ENCODE data around the gene COLEC12.
A peak's percentile ranks its signal among the peaks of the same experiment; 100 is the strongest.

Gene COLEC12

GRCh38 chr18:362311-363290 is 137.9 kb downstream of the COLEC12 start:
- peak; percentile 45 to 55 for DNase-seq (ENCODE audit: low read depth in 2 of 2)

- DNase-seq (ENCODE audit: low read depth in 2 of 2): peak; percentile 98
Measured at GRCh38 chr18:361941-362310, 138.6 kb downstream of the COLEC12 start.

- no peak for DNase-seq (ENCODE audit: low read depth in 2 of 2)
Measured at GRCh38 chr18:361100-361732, 139.3 kb downstream of the COLEC12 start.

- no peak for DNase-seq (ENCODE audit: low read depth in 2 of 2)
Measured at GRCh38 chr18:360676-361075, 139.8 kb downstream of the COLEC12 start.

GRCh38 chr18:356778-357177 is 143.7 kb downstream of the COLEC12 start:
- DNase-seq (ENCODE audit: low read depth in 2 of 2): no peak

GRCh38 chr18:355678-356077 is 144.8 kb downstream of the COLEC12 start:
- DNase-seq (ENCODE audit: low read depth in 2 of 2): no peak

- no peak for DNase-seq (ENCODE audit: low read depth in 2 of 2)
Measured at GRCh38 chr18:354471-354870, 146.0 kb downstream of the COLEC12 start.

- DNase-seq (ENCODE audit: low read depth in 2 of 2): no peak
Measured at GRCh38 chr18:354003-354402, 146.5 kb downstream of the COLEC12 start.

- DNase-seq (ENCODE audit: low read depth in 2 of 2): no peak
Measured at GRCh38 chr18:352438-352837, 148.1 kb downstream of the COLEC12 start.

GRCh38 chr18:350953-351572 is 149.4 kb downstream of the COLEC12 start:
- DNase-seq (ENCODE audit: low read depth in 2 of 2): no peak

- no peak for DNase-seq (ENCODE audit: low read depth in 2 of 2)
Measured at GRCh38 chr18:346600-346999, 153.9 kb downstream of the COLEC12 start.

- no peak for DNase-seq (ENCODE audit: low read depth in 2 of 2)
Measured at GRCh38 chr18:341102-341501, 159.4 kb downstream of the COLEC12 start.

- DNase-seq (ENCODE audit: low read depth in 2 of 2): no peak
Measured at GRCh38 chr18:340044-340443, 160.5 kb downstream of the COLEC12 start.

- no peak for DNase-seq (ENCODE audit: low read depth in 2 of 2)
Measured at GRCh38 chr18:339200-339599, 161.3 kb downstream of the COLEC12 start.

- DNase-seq (ENCODE audit: low read depth in 2 of 2): no peak
Measured at GRCh38 chr18:336713-337112, 163.8 kb downstream of the COLEC12 start.

GRCh38 chr18:335733-336132 is 164.8 kb downstream of the COLEC12 start:
- no peak for DNase-seq (ENCODE audit: low read depth in 2 of 2)

GRCh38 chr18:334575-335132 is 165.8 kb downstream of the COLEC12 start:
- no peak for DNase-seq (ENCODE audit: low read depth in 2 of 2)

GRCh38 chr18:332721-333510 is 167.6 kb downstream of the COLEC12 start:
- peak; percentile 61 to 63 for DNase-seq (ENCODE audit: low read depth in 2 of 2)

- no peak for DNase-seq (ENCODE audit: low read depth in 2 of 2)
Measured at GRCh38 chr18:332007-332406, 168.5 kb downstream of the COLEC12 start.

- peak; percentile 29 to 31 for DNase-seq (ENCODE audit: low read depth in 2 of 2)
Measured at GRCh38 chr18:331221-331821, 169.2 kb downstream of the COLEC12 start.

GRCh38 chr18:328928-329327 is 171.6 kb downstream of the COLEC12 start:
- DNase-seq (ENCODE audit: low read depth in 2 of 2): no peak
